ENCODE results near the gene PIK3C2G.

PIK3C2G gene

GRCh38 chr12:18302809-18303430, 41.6 kb downstream of the PIK3C2G start:
- TF ChIP-seq CTCF (IDR thresholded peaks at IDR 0.05): no peak
- H3K27ac ChIP-seq: no peak overlapping the region

GRCh38 chr12:18304609-18305008, 43.3 kb downstream of the PIK3C2G start:
- no peak overlapping the region for H3K4me3 ChIP-seq (ENCODE audit: low read depth in 1 of 2, low read length in 1 of 2)
- no peaks in the 10 kb centered on the region for H3K9me3 ChIP-seq
- no peak for TF ChIP-seq CTCF (IDR thresholded peaks at IDR 0.05)
- H3K27me3 ChIP-seq: no peaks in the 10 kb centered on the region
- no peaks in the 10 kb centered on the region for H3K4me1 ChIP-seq (ENCODE audit: control insufficient read depth in 1 of 2, insufficient read depth in 1 of 2, low read depth in 1 of 2, low read length in 1 of 2)
- no peaks in the 10 kb centered on the region for H3K36me3 ChIP-seq
- no peak overlapping the region for H3K27ac ChIP-seq

More at GRCh38 chr12:18302809-18303430, 41.6 kb downstream of the PIK3C2G start:
- no peak overlapping the region for H3K4me3 ChIP-seq (ENCODE audit: low read depth in 1 of 2, low read length in 1 of 2)
- no peaks in the 10 kb centered on the region for H3K9me3 ChIP-seq
- no peaks in the 10 kb centered on the region for H3K27me3 ChIP-seq
- H3K36me3 ChIP-seq: no peaks in the 10 kb centered on the region
- H3K4me1 ChIP-seq (ENCODE audit: control insufficient read depth in 1 of 2, insufficient read depth in 1 of 2, low read depth in 1 of 2, low read length in 1 of 2): no peaks in the 10 kb centered on the region

- no peak for TF ChIP-seq CTCF (IDR thresholded peaks at IDR 0.05)
- Histone ChIP-seq H3K4me1 (ENCODE audit: control insufficient read depth in 1 of 2, insufficient read depth in 1 of 2, low read depth in 1 of 2, low read length in 1 of 2) (no peaks in the 10 kb centered on the region), H3K27me3 (no peaks in the 10 kb centered on the region), H3K36me3 (no peaks in the 10 kb centered on the region), H3K27ac (no peak overlapping the region), H3K4me3 (ENCODE audit: low read depth in 1 of 2, low read length in 1 of 2) (no peak overlapping the region), H3K9me3 (no peaks in the 10 kb centered on the region)
These were observed 45.0 kb downstream of the PIK3C2G start for GRCh38 chr12:18306311-18306710.

- Histone ChIP-seq H3K27me3 (no peaks in the 10 kb centered on the region), H3K4me1 (ENCODE audit: control insufficient read depth in 1 of 2, insufficient read depth in 1 of 2, low read depth in 1 of 2, low read length in 1 of 2) (no peaks in the 10 kb centered on the region), H3K36me3 (no peaks in the 10 kb centered on the region), H3K9me3 (no peaks in the 10 kb centered on the region), H3K27ac (no peak overlapping the region), H3K4me3 (ENCODE audit: low read depth in 1 of 2, low read length in 1 of 2) (no peak overlapping the region)
- no peak for TF ChIP-seq CTCF (IDR thresholded peaks at IDR 0.05)
These were observed 52.0 kb downstream of the PIK3C2G start for GRCh38 chr12:18313306-18313705.

GRCh38 chr12:18320036-18320617, 58.8 kb downstream of the PIK3C2G start:
- no peaks in the 10 kb centered on the region for H3K4me1 ChIP-seq (ENCODE audit: control insufficient read depth in 1 of 2, insufficient read depth in 1 of 2, low read depth in 1 of 2, low read length in 1 of 2)
- H3K9me3 ChIP-seq: no peaks in the 10 kb centered on the region
- no peak overlapping the region for H3K27ac ChIP-seq
- H3K27me3 ChIP-seq: no peaks in the 10 kb centered on the region
- no peak overlapping the region for H3K4me3 ChIP-seq (ENCODE audit: low read depth in 1 of 2, low read length in 1 of 2)
- H3K36me3 ChIP-seq: no peaks in the 10 kb centered on the region
- TF ChIP-seq CTCF (IDR thresholded peaks at IDR 0.05): no peak
